Measurements from ENCODE around the gene CDADC1. TPM values are rescaled to one million over a fixed set of nuclear protein-coding genes. Genes with fewer than 3 reads are reported as not detected.

Gene CDADC1
- total and polyA plus RNA-seq, 2 of the 13 experiments (the other 11 are each of a cell fraction or from before 2014, with no cell fraction given), result 2.4 to 9.0 TPM

- in situ Hi-C loops (cut with HindIII; ENCODE audit: extremely low pct_ligation_motif_present, low pct_unique_long_range_greater_than_20kb), result no loop called here
- BruUV-seq (replicated peaks), result no TSS peak
- no peaks in the 10 kb centered on the region for H3K79me2 ChIP-seq (ENCODE audit: insufficient read depth, low read length)
- H2AFZ ChIP-seq (ENCODE audit: low read length), result no peak overlapping the region
- peaks cover 4 to 20% of the 10 kb centered on the region in 2 experiments for H3K36me3 ChIP-seq (replicated peaks in 1 of 2; ENCODE audit: control insufficient read depth in 1 of 2, insufficient read depth in 2 of 2, low read length in 2 of 2)
- no peak overlapping the region for H3K9ac ChIP-seq (ENCODE audit: insufficient read depth, low read depth, low read length)
- no peaks in the 10 kb centered on the region for H4K20me1 ChIP-seq (ENCODE audit: insufficient read depth, low read length)
- no peak overlapping the region for H3K4me3 ChIP-seq (replicated peaks in 1 of 3; ENCODE audit: insufficient read depth in 1 of 3, low read depth in 2 of 3, low read length in 3 of 3)
- no peak overlapping the region for H3K4me2 ChIP-seq (ENCODE audit: low read depth, low read length)
- ChIA-PET CTCF (ENCODE audit: low intra/inter-chr PET ratio, low total read pairs) (no interaction called here), POLR2A (no interaction called here)
- no peaks in the 10 kb centered on the region for H3K9me3 ChIP-seq (ENCODE audit: low read length)
- TF ChIP-seq ZFP36 (IDR thresholded peaks at IDR 0.05; ENCODE audit: borderline replicate concordance, low read depth, low read length, partially characterized antibody) (no peak), TIGD3 (CRISPR knock-in tag; IDR thresholded peaks at IDR 0.05; ENCODE audit: borderline replicate concordance) (no peak), ZFP90 (CRISPR knock-in tag; IDR thresholded peaks at IDR 0.05; ENCODE audit: borderline replicate concordance) (no peak), ZNF317 (CRISPR knock-in tag; IDR thresholded peaks at IDR 0.05) (no peak), FOXO4 (CRISPR knock-in tag; conservative IDR thresholded peaks at IDR 0.05) (no peak), ZNF75D (CRISPR knock-in tag; IDR thresholded peaks at IDR 0.05; ENCODE audit: borderline replicate concordance) (no peak), SIX4 (CRISPR knock-in tag; IDR thresholded peaks at IDR 0.05) (no peak), RARA (CRISPR knock-in tag; IDR thresholded peaks at IDR 0.05) (no peak), TEAD3 (CRISPR knock-in tag; optimal IDR thresholded peaks at IDR 0.05; ENCODE audit: borderline replicate concordance) (no peak), ZFP36L2 (CRISPR knock-in tag; IDR thresholded peaks at IDR 0.05) (no peak), JUND (CRISPR knock-in tag; IDR thresholded peaks at IDR 0.05) (no peak), PCBP1 (IDR thresholded peaks at IDR 0.05; ENCODE audit: borderline replicate concordance, low read depth, low read length) (no peak), ZNF703 (CRISPR knock-in tag; IDR thresholded peaks at IDR 0.05; ENCODE audit: borderline replicate concordance) (no peak), YEATS2 (CRISPR knock-in tag; IDR thresholded peaks at IDR 0.05; ENCODE audit: borderline replicate concordance) (no peak)
- intact Hi-C loops (cut with micrococcal nuclease; ENCODE audit: unreplicated experiment), result no loop called here
- H3K27ac ChIP-seq (ENCODE audit: extremely low read length, insufficient read depth, low read length), result no peak overlapping the region
- 98% methylated on average over 5 of the region's 5 CpGs for WGBS (ENCODE audit: low lambda C conversion rate)
- H3K27me3 ChIP-seq (ENCODE audit: control insufficient read depth in 1 of 2, insufficient read depth in 2 of 2, low read length in 2 of 2), result no peaks in the 10 kb centered on the region
- no peak for ATAC-seq
- no peak for FAIRE-seq
- no peak for DNase-seq (ENCODE audit: low spot score)
- H3K4me1 ChIP-seq (ENCODE audit: insufficient read depth, low read length), result peaks cover 16% of the 10 kb centered on the region
Measured at GRCh38 chr13:49210669-49211068, 37.1 kb upstream of the CDADC1 start.

Data from HepG2 (cell line).